Measurements from ENCODE around the gene DOCK9.

The DOCK9 gene

DNA sequence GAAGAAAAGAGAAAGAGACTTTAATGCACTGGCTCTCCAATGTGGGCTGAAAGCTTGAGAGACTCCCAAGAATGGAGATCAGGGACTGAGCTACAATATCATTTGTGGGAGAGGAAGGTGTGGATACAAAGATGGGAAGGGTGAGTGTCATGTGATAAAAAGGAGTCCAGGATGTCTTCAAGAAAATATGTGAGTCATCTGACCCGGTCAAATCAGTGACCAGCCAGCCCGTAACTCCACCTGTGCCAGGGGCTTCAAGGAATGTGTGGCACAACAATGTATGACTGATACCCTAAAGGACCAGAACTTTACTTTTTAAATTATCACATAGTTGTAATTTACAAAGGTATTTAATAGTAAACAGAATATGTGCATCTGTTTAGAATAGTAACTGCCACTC lies 97.2 kb downstream of the DOCK9 start:
- TF ChIP-seq, protein P1, sequence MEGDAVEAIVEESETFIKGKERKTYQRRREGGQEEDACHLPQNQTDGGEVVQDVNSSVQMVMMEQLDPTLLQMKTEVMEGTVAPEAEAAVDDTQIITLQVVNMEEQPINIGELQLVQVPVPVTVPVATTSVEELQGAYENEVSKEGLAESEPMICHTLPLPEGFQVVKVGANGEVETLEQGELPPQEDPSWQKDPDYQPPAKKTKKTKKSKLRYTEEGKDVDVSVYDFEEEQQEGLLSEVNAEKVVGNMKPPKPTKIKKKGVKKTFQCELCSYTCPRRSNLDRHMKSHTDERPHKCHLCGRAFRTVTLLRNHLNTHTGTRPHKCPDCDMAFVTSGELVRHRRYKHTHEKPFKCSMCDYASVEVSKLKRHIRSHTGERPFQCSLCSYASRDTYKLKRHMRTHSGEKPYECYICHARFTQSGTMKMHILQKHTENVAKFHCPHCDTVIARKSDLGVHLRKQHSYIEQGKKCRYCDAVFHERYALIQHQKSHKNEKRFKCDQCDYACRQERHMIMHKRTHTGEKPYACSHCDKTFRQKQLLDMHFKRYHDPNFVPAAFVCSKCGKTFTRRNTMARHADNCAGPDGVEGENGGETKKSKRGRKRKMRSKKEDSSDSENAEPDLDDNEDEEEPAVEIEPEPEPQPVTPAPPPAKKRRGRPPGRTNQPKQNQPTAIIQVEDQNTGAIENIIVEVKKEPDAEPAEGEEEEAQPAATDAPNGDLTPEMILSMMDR (IDR thresholded peaks at IDR 0.05; ENCODE audit: low read depth, low read length) = no peak
- DNase-seq (ENCODE audit: extremely low read depth, low read depth) = no peak

DNA sequence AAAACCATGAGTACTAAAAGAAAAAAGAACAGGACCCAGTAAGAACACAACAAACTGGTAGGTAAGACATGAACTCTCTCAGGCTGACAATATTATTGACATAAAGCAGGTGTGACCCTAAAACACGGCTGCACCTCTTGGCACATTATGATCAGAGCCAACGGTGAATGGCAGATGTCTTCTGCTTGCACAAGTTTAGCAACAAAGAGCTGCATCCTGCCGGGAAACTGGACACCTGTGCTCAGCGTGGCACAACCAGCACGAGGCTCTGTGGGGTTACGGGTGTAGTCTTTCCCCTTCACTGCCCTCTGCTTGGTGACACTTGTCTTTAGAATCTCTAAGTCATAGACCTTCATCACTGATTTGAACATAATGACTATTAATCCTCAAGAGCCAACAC lies 97.9 kb downstream of the DOCK9 start:
- TF ChIP-seq, protein P1 (IDR thresholded peaks at IDR 0.05; ENCODE audit: low read depth, low read length) = no peak
- DNase-seq (ENCODE audit: extremely low read depth, low read depth) = no peak

DNA sequence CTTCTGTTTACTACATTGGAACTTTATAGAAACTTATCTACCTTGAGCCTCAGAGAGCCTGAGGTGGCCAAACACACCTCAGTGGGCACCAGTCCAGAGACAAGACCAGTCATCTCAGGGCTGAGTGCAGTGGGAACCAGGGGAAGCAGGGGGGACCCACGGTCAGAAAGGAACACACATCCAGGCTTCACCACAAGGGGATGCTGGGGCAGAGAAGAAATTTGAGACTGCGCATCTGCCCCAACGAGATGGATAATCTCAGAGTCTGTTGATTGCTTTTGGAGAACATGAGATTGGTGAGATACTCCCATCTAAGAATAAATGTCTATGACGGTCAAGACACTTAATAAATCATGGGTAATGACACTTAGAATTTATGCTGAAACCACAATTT lies 98.7 kb downstream of the DOCK9 start:
- DNase-seq (ENCODE audit: extremely low read depth, low read depth) = no peak
- TF ChIP-seq, protein P1 (IDR thresholded peaks at IDR 0.05; ENCODE audit: low read depth, low read length) = no peak

DNA sequence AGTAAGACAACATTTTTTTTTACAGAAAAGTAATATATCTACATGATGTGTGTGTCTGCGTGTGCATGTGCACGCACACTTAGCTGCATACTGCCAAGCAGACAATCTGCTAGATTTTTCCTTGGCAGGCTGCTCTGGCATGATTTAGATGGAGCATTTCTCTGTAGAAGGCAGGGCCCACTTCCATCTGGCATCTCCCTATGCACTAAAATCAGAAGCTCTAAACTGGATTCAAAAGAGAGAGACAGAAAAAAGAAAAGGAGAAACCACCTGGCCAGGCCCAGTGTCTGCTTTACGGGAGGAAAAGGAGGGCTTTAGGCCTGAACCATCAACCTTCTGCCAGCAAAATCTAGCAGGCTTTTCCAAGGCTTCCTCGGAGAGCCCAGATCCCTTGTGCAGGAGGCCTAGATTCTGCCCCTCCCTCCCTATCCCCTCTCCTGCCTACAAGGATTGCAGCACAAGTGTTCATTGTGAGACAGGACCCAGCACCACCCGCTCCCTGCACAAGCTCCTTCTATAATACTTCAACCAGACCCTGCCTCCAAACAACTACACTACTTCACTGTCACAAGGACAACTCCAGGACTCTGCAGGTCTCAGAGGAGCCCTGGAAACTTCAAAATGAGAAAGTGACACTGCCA lies 99.3 kb downstream of the DOCK9 start:
- no peak for DNase-seq (ENCODE audit: extremely low read depth, low read depth)
- TF ChIP-seq, protein P1 (IDR thresholded peaks at IDR 0.05; ENCODE audit: low read depth, low read length) = no peak

DNA sequence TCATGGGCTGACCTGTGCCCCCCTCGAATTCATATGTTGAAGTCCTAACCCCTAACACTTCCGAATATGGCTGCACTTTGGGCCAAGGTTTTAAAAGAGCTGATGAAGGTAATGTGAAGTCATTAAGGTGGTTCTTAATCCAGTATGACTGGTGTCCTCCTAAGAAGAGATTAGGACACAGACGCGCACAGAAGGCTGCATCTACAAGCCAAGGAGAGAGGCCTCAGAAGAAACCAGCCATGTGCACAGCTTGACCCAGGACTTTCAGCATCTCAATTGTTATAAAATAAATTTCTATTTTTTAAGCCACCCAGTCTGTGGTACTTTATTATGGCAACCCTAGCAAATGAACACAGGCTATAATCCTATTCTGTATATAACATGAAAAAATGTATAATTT lies 99.9 kb downstream of the DOCK9 start:
- TF ChIP-seq, protein P1 (IDR thresholded peaks at IDR 0.05; ENCODE audit: low read depth, low read length) = no peak
- DNase-seq (ENCODE audit: extremely low read depth, low read depth) = no peak

DNA sequence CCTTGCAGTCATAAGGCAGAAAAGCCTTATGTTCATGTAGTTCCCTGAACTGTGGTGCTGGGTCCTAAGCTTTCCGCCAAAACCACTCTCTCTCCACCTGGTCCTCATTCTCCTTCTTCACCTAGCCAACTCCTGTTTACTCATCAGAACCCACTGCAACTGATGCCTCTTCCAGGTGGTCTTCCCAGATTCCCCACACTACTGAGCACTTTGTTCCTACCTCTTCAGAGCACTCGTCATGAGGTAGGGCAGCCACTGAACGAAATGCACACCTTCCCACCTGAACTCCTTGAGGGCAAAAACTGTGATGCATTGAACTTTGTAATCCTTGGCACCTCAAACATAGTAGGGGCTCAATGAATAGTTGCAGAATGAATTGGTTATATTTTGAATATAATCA lies 100.4 kb downstream of the DOCK9 start:
- TF ChIP-seq, protein P1 (IDR thresholded peaks at IDR 0.05; ENCODE audit: low read depth, low read length) = no peak
- no peak for DNase-seq (ENCODE audit: extremely low read depth, low read depth)

DNA sequence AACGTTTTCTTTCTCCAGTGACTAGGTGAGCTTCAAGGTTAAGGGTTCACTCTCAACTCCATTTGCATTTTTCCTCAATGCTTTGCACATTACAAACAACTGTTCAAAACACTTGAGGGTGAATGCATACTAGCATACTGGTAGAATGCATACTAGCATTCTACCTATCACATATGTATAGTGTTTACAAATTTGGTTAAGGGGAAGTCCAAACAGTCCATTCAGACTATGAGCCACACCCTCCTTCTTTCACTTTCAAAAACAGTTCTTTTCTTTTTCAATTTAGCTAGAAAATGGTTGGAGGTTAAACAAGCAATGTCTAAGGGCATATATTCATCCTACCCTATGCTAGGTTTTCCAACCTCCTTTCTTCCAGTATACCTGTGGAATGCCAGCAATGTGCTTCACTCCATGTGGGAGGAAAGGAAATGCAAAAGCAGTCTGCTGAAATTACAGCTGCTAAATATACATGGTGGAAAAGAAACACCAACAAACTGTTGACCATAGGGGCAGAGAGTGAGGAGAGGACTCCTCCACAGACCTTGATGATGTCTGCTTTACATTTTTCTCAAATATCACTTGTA lies 102.6 kb downstream of the DOCK9 start:
- TF ChIP-seq, protein P1 (IDR thresholded peaks at IDR 0.05; ENCODE audit: low read depth, low read length) = no peak
- DNase-seq (ENCODE audit: extremely low read depth, low read depth) = no peak

Measured in AG09319 (cell line).